EL (cell line): ENCODE measurements around the gene OR2T35.
"Not testable (repeated sequence)": the region's sequence is repeated elsewhere in the genome, so short reads cannot be mapped to it uniquely, and the experiment has no call there.

Source experiments
- DNase-seq: peaks from one replicate; pipeline ENCODE4 v3.0.0-alpha.2; 2016

OR2T35 gene, protein sequence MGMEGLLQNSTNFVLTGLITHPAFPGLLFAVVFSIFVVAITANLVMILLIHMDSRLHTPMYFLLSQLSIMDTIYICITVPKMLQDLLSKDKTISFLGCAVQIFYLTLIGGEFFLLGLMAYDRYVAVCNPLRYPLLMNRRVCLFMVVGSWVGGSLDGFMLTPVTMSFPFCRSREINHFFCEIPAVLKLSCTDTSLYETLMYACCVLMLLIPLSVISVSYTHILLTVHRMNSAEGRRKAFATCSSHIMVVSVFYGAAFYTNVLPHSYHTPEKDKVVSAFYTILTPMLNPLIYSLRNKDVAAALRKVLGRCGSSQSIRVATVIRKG

DNA sequence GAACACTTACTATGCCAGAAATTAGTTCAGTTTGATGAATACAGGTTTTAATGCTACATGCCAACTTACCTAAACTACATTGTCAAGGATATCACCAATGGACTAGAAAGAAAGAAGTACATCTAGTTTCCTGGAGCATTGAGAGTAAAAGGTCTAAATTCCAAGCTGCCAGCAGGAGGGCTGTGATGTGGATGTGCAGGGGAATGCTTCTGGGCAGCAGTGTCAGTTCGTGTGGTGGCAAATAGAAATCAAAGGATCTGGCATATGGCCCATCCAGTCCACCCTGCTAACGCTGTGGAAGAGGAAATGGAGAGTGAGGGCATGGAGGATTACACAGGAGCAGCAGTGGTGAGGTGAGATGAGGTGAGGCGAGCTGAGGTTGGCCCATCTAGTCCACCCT, at the start of gene OR2T35:
TSS of gene OR2T35 (minus strand) at position 101 of the 400 bp plus-strand sequence. CDS start 6,020 bp downstream, outside the sequence.
- DNase-seq = not testable (repeated sequence)

DNA sequence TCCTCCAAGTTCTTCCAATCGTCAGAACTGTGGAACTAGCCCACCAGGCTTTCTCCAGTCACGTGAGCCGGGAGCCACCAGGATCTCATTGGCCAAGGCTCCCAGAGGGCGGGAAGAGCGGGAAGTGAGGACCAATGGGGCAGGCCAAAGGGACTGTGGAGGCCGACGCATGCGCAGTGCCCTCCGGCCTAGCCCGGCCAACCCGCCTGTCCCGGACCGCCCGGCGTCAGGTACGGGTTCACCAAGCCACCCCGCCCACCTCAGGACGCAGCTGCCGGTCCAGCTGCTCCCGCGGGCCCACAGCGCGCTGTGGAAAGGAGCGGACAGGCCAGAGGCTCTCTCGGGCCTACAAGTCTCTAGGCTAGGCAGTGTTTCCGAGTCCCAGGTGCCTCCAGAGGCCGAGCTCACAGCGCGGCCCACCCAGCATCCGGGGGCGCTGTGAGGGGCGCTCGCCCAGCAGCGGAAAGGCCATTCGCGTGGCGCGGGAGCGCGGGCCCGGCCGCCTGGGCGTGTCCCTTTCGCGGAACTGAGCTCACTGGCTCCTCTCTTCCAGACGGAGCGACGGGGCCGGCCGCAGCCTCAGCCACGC, 46.6 kb upstream of the OR2T35 start:
- DNase-seq = no peak

DNA sequence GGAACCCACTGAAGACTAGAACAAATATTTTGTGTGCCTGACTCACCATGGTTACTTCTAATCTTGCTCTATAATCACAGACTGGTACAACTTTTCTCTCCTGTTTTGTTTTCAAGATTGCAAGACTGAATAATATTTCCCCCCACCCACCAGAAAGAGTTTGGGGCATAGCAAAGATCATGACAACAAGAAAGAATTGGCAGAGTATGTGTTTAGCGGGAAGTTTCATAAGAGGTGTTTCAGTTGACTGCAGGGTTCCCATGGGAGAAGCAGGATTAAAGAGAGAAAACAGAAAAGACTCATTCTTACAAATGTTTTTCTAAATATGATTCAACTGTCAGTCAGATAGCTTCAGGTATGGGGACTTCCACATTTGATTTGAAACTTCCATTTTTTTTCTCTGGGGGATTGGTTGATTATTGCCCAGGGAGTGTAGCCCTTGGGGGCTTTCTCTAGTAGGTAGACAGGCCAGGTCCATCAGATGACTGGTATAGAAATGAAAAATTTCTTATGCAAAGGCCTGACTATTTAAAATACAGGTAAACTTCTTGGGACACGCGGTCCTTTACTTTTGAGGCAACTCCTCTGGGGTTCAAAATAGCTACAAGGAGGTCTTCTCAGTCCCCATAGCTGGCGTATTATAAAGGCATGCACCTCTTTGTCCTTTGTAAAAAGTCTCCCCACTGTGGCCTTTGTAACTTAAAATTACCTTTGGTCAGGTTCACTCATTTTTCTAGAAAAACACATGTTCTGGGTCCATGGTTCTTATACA, 43.6 kb upstream of the OR2T35 start:
- no peak for DNase-seq

DNA sequence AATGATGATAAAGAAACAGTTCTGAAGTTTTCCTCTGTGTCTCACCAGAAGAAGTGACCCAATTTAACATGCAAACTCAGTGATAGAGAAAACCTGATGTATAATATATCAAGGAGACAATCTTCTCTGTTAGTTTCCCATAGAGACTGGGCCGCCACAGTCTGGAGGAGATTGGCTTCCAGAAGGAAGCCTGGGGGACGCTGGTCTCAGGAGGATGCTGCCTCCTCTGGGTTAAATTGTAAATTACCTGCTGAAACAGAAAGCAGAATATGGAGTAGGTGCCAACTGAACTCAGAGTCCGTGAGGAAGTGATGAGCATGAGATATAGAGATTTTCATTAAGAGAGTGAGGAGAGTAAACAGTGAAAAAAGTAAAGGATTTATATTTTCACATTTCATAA, 41.7 kb upstream of the OR2T35 start:
- no peak for DNase-seq

DNA sequence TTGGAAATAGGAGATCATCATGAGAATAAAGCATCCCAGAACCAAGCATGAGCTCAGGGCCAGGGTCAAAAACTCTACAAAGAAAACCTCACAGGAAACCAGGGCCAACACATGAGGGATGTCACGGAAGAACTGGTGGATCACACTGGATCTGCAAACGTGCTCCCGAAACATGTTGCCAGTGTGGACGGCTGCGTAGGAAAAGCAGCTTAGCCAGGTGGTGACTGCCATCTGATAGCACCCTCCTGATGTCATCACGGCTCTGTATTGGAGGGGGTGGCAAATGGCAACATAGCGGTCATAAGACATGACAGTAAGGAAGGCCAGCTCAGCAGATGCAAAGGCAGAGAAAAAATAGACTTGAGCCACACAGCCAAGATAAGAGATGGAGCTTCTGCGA, 36.6 kb upstream of the OR2T35 start:
- no peak for DNase-seq

DNA sequence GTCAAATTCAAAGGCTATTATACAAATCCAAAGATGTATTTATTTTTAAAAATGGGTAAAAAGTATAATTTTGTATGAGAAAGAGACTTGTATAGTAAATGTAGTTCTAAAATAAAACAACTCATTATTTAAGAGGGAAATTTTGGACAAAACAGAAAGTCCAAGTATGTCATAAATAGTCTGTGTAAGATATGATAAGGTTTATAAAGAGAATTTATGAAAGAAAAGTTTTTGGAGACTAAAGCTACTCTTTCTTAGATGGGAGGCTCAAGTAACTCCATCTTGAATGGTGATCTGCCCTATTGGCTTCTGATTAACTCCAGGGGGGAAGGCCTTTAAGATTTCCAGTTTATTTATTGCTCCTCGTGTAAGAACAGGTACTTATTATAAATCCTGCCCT, 24.9 kb upstream of the OR2T35 start:
- no peak for DNase-seq

DNA sequence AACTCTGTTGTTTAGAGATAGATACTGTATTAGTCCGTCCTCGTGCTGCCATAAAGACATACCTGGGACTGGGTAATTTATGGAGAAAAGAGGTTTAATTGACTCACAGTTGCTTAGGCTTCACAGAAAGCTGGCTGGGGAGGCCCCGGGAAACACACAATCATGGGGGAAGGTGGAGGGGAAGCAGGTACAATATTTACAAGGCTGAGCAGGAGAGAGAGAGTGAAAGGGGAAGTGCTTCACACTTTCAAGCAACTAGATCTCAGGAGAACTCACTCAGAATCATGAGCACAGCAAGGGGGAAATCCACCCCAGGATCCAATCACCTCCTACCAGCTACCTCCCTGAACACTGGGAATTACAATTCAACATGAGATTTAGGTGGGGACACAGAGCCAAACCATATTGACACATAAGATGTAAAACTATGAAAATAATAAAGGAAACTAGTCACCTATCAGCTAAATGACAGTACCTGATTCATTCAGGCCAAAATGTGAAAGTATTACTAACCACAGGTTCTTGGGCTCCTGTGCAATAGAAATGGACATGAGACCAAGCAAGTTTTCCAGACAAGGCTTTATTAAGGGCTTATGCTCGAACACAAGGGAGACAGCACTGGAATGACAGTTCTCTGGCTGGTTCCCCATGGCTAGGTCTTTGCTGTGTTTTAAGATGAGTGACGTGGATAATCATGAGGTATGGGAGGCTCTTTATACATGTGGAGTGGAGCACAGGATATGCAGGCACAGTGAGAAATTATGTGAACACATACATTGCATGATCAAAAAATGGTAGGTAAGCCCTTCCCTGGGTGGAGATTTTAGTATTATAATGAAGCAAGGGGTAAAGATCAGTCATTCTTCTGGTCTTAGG, 18.6 kb upstream of the OR2T35 start:
- not testable (repeated sequence) for DNase-seq

DNA sequence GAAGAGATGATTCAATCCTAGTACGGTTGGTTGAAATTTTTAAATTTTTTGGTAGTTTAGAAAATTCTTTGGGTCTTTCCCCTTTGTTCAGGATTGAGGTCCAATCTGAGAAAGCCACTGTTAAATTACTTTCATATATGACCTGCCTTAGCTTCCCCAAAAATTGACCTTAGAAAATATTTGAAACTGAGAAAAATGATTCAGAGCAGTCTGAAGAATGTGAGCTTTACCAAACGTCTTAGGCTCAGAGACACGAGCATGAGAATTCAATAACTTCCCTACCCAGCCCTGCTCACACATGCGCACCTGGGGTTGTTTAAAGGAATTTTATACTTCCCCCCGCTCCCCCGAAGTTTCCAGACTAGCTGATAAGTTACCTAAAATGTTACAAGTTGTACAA, 11.7 kb upstream of the OR2T35 start:
- not testable (repeated sequence) for DNase-seq

DNA sequence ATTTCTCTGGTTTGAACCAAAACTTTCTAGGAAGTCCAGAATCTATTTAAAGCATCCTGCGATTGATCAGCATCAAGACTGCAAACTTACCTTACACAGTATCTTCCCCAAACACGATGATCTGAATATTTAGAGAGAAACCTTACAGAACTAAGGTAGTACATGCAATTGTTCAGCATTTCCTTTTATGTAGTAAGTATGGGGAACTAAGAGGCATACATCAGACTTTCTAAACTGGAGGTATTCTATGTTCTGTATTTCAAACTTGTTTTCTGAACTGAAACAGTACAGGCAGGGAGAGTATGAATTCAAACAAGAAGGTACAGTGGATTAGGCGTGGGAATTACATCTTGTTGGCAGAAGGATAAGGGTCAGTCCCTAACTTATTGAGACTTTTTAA, 10.3 kb upstream of the OR2T35 start, which contains the start of gene OR2T27:
TSS of gene OR2T27 (minus strand) at position 175 of the 400 bp plus-strand sequence. CDS start 4,644 bp downstream, outside the sequence.
- DNase-seq = not testable (repeated sequence)

DNA sequence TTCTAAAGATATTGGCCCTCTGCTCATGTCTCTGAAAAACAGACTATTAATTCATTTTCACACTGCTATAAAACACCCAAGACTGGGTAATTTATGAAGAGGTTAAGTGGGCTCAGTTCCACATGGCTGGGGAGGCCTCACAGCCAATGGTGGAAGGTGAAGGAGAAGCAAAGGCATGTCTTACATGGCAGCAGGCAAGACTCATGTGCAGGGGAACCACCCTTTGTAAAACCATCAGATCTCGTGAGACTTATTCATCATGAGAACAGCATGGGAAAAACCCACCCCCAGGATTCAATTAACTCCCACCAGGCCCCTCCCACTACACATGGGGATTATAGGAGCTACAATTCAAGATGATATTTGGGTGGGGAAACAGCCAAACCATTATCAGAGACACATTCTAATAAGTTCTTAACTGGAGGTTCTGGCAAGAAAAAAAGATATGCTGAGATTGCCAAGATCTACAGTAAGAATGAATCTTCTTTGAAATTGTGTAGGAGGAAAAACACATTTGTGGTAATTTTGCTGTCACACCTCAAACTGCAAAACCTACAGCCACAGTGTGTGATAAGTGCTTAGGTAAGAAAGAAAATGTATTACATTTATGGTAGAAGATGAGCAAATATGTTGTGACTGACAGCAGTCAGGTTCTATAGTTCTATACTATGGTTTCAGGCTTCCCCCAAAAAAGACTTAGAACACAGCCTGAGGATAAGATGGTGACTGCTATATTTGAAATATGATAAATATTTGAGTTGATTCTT, 3.9 kb upstream of the OR2T35 start:
- DNase-seq = not testable (repeated sequence)

DNA sequence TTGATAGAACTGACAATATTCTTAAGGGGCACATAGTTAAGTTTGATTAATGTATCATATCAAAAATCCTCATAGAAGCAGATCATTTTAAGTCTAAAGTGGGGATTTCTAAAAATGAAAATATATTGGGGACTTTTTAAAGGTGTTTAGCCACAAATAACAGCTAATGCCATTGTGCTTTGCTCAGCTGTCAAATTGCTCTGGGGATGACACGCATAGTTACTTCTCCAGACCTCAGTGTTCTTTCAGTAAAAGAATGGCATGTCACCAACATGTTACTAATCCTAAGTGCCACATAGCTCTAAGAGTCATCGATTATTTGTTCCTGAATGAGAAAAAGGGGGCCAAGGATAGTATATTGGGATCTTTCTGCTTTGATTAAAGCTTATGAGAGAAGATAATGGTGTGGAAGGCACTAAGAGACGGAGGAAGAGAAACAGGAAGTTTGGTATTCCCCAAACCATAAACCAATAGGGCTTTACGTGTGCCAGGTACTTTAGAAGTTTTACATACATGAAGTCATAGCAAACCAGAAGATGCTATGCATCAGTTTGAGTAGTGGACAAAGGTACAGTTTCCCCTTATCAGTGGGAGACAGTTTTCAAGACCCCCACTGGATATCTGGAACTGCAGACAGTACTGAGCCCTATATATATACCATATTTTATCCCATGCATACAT, 2.0 kb downstream of the OR2T35 start:
- DNase-seq = not testable (repeated sequence)

DNA sequence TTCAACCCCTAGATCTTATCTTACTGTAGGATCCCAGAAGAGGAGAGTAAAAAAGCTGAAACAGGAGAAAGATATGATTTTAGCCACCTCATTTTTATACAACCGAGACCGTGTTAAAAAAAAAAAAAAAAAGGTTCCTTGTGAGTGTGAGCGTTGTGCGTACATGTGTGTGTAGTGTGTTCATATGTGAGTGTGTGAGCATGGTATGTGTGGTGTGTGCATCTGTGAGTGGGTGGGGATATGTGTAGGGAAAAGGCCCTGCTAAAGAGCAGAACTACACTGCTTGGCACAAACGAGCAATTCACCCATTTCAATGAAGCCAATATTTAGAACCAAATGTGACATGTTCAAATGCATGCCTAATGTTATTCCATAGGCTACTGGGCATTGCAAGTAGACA, 3.5 kb downstream of the OR2T35 start:
- DNase-seq = not testable (repeated sequence)

DNA sequence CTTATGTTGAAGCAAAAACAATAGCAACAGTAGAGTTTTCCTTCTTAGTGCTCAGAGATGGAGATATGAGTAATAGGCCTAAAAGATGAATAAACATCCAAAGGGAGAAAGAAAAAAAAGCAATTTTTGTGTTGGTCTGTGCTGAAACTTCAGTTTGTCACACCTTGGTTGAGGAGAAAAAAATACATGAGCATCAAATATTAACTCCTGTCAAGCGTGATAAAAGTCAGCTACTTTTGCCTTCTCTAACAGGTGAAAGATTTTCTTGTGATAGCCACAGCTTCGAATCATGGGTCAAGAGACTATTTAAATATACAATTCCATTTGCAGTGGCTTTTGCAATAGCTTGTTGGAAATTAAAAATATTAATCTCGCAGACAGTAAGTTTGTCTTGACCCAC, 4.2 kb downstream of the OR2T35 start:
- DNase-seq = not testable (repeated sequence)

DNA sequence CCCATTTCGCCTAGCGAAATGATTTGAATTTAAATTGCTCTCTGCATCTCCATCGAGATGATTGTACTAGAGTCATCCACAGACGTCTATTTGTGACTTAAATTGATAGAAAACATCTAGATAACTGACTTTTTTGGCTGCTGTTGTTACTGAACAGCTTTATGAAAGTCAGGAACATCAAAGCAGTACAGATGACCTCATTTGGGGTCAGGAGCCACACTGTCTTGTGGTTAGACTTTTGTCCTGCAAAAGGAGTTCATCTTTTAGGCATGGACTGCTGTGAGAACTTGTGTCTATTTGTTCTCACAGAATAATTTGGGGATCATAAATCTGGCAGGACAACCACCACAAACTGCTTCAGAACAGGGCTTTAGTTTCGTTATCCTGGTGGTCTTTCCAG, 5.4 kb downstream of the OR2T35 start:
- DNase-seq = not testable (repeated sequence)

DNA sequence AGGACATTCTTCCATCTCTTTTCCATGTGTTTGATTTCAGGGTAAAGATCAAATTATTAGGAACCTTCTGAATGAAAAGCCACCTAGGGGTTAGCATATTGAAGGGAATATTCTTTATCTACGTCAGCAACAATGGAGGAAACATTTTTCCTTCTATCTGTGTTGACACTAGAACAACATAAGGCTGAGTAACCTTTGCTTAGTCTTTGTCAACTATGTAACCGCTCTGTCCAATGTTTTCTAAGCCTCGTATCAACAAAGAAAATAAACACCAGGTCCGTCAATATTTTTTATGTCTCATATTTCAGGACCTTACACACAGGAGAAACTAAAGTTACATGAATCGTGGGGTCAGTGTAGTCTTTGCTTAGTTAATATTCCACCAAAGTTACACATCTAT, 8.5 kb downstream of the OR2T35 start:
- not testable (repeated sequence) for DNase-seq

DNA sequence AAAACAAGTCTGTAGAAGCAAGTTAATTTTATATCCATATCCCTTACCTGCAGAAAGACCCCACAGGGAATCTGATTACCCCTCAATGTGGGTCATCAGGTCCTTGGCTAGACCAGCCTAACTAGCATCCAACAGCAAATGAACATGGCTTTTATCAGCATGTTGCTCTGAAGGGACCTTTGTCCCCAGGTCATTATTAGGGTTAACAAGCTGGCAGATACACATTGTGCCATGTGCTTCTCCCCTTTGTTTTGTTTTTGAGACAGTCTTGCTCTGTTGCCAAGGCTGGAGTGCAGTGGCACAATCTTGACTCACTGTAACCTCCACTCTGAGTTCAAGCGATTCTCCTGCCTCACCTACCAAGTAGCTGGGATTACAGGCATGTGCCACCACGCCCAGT, 10.1 kb downstream of the OR2T35 start, which contains the start of gene OR2T11:
TSS of gene OR2T11 (minus strand) at position 101 of the 400 bp plus-strand sequence. CDS start 7,963 bp downstream, outside the sequence.
- not testable (repeated sequence) for DNase-seq

DNA sequence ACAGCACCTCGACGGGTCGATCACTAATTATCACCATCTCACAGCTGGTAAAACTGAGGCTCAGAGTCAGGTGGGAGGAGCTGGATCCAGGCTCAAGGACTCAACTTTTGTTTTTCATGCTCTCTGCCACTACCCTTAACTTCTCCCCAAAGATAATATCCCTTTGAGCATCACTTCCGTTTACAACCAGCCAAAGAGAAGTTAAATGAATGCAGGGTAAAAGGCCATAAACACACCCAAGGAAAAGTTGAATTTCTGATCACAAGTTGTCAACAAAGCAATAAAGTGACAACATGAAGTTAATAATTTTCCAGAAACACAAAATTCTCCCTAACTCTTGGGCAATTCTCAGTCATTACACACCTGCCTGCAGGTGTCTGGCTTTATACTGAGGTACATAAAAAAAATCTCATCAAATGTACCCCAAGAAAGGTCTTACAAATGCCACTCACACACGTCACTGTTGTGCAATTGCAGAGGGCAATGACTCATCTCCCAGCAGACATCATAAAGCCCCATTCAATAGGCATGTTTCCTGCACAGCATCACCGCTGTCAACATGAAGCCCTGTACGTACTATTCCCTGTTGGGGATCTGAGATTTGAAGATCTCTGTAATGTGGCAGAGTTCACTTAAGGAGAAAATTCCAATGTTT, 13.6 kb downstream of the OR2T35 start:
- DNase-seq = no peak

DNA sequence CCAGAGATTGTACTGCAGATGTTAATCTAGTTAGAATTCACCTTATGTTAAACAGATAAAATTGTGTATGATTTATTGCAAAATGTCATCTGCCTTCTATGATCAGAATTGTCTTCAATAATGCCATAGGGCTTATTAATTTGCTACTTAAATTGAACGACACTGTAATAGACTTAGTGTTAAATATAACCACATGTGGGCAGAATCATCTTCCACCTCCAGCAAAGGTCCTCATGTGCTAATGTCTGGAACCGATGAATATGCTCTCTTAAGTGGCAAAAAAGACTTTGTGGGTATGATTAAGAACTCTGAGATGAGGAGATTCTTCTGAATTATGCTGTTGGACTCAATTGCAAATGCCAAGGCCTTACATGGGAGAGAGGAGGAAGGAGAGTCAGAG, 14.5 kb downstream of the OR2T35 start:
- DNase-seq = no peak

DNA sequence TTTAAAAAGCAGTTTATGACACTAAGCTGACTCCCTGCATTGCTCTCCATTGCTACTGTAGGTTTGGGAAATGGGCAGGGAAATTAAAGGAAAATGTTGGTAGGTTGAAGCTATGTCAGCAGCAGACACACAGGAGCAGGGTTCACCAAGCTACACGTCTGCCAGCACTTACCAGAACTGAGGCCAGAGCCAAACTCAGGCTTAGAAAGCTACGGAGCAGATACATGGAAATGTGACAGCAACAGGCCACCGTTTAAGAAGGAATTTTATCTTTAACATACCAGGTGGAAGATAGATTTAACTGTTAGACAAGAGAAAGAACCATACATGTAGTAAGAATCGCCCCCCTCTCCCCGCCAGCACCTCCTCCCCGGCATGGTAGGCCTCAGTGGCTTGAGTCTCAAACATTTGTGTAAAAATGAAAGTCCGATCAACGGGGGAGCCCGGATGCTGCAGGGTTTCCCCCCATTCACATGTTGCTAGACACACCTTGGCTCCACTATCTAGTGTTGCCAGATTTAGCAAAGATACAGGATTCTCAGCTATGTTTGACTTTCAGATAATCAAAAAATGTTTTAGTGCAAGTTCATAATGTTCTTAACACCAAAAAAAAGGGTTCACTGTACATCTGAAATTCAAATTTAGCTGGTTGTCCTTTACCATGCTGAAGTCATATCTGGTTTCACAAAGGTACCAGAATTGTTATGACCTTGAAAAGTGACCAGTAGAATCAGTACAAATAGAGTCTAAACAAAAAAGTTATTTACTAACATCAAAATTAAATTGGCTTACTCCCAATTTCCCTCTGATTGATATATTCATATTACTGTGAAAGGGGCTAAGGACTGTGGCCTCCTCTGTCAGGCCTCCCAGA, 16.9 kb downstream of the OR2T35 start:
- DNase-seq = no peak
